IPS-18c (cell line): ENCODE data around the gene DTWD1.
"Not testable (repeated sequence)": the region's sequence is repeated elsewhere in the genome, so short reads cannot be mapped to it uniquely, and the experiment has no call there.

Experiments
- H3K4me3 ChIP-seq: 2 replicates; pipeline ENCODE4 v1.7.0; 2013; ENCODE audit warnings: low read depth, mild to moderate bottlenecking, low read length, moderate library complexity; ENCODE audit not compliant: insufficient read depth
- H3K9me3 ChIP-seq: one replicate; pipeline ENCODE4 v1.6.1; 2013; ENCODE audit warnings: mild to moderate bottlenecking, low read length, moderate library complexity; ENCODE audit not compliant: control insufficient read depth, insufficient read depth

The DTWD1 gene

GRCh38 chr15:49692514-49693090 is 71.8 kb downstream of the DTWD1 start:
- Histone ChIP-seq H3K4me3 (no peak overlapping the region), H3K9me3 (no peaks in the 10 kb centered on the region)

GRCh38 chr15:49693498-49693897 is 72.7 kb downstream of the DTWD1 start:
- H3K9me3 ChIP-seq, result no peaks in the 10 kb centered on the region
- no peak overlapping the region for H3K4me3 ChIP-seq

GRCh38 chr15:49696433-49696832 is 75.6 kb downstream of the DTWD1 start:
- H3K9me3 ChIP-seq, result no peaks in the 10 kb centered on the region
- no peak overlapping the region for H3K4me3 ChIP-seq

- H3K9me3 ChIP-seq, result no peaks in the 10 kb centered on the region
- H3K4me3 ChIP-seq, result no peak overlapping the region
Observed at GRCh38 chr15:49697121-49697520, 76.3 kb downstream of the DTWD1 start.

- H3K9me3 ChIP-seq, H3K4me3 ChIP-seq: not testable (repeated sequence)
Observed at GRCh38 chr15:49702982-49703381, 82.1 kb downstream of the DTWD1 start.
